K562 (cell line): Measurements from ENCODE around the gene LRRC71. TPM values are rescaled to one million over a fixed set of nuclear protein-coding genes. Genes with fewer than 3 reads are reported as not detected.

ENCODE experiments used
- ATAC-seq: fragments of 200-7000 bp; cut with Tn5 transposase; 3 replicates; pipeline ENCODE4 v1.9.1; 2020; ENCODE audit warnings: moderate library complexity
- BruUV-seq: library from RNA; stranded (reverse); fragments of 400-500 nt; replicated peaks from 2 replicates; lab custom pipeline; 2021; lab: Mats Ljungman, UMichigan
- CTCF ChIA-PET: fragments of 300-600 bp; formaldehyde crosslinking; extraction: SDS; loops from one replicate; lab custom pipeline; 2021; ENCODE audit warnings: low intra/inter-chr PET ratio; lab: Yijun Ruan, JAX
- POLR2A ChIA-PET: fragments of 300-600, 350-650 bp; sonication (Branson Sonifier 250); formaldehyde crosslinking; extraction: SDS; loops from one replicate; lab custom pipeline; 2021; ENCODE audit warnings: antibody characterized with exemption, inconsistent platforms; lab: Yijun Ruan, JAX
- DNase-seq, 4 experiments: peaks; one replicate each; pipeline versions ENCODE4 v3.0.0 to v3.0.0-alpha.2; 2011 to 2018; ENCODE audit warnings: low spot score in 3 of 4, mixed read lengths in 3 of 4; ENCODE audit errors: extremely low read depth in 1 of 4
- FAIRE-seq: peaks from 2 replicates; lab custom pipeline; 2011; peaks lifted over from hg19 to GRCh38; lab: Jason Lieb, UNC
- H2AFZ ChIP-seq: 2 replicates; pipeline ENCODE4 v1.6.0; 2011; ENCODE audit warnings: low read depth, low read length, control low read depth, inconsistent platforms
- H3K27ac ChIP-seq: fragments of 200-600 bp; 3 replicates; pipeline ENCODE4 v1.8.0; 2011; ENCODE audit warnings: low read depth, mild to moderate bottlenecking, control low read depth, inconsistent platforms, low read length, moderate library complexity, mixed read lengths; ENCODE audit errors: extremely low read depth
- H3K27me3 ChIP-seq, 2 experiments: fragments of 300-600 bp in 1 of 2; 2 replicates in 1 of 2; 3 replicates in 1 of 2; pipeline versions ENCODE4 v1.6.0 to v1.8.0; 2011; ENCODE audit warnings: inconsistent platforms in 2 of 2, low read length in 2 of 2, mild to moderate bottlenecking in 1 of 2, mixed read lengths in 1 of 2, moderate library complexity in 1 of 2; ENCODE audit not compliant: control insufficient read depth in 2 of 2, insufficient read depth in 2 of 2
- H3K36me3 ChIP-seq: fragments of 300-600 bp; 3 replicates; pipeline ENCODE4 v1.8.0; 2011; ENCODE audit warnings: mild to moderate bottlenecking, low read length, inconsistent platforms; ENCODE audit not compliant: control insufficient read depth, insufficient read depth
- H3K4me1 ChIP-seq, 2 experiments: fragments of 200-600 bp in 1 of 2; replicated peaks in 1 of 2; 2 replicates in 1 of 2; 3 replicates in 1 of 2; pipeline versions ENCODE4 v1.5.1 to v1.8.0; 2011; ENCODE audit warnings: inconsistent platforms in 2 of 2, low read length in 2 of 2, mild to moderate bottlenecking in 1 of 2, mixed read lengths in 1 of 2, moderate library complexity in 1 of 2; ENCODE audit not compliant: control insufficient read depth in 2 of 2, insufficient read depth in 2 of 2
- H3K4me2 ChIP-seq: 2 replicates; pipeline ENCODE4 v1.6.1; 2011; ENCODE audit warnings: low read length, control low read depth, inconsistent platforms, mixed read lengths; ENCODE audit not compliant: insufficient read depth
- H3K4me3 ChIP-seq: fragments of 200-600 bp; sonication (generic), shearing (Covaris generic); 2 replicates; pipeline ENCODE4 v1.5.1; 2016; ENCODE audit warnings: control low read depth, inconsistent platforms
- H3K79me2 ChIP-seq: fragments of 200-600 bp; 3 replicates; pipeline ENCODE4 v1.8.0; 2011; ENCODE audit warnings: low read length, inconsistent platforms; ENCODE audit not compliant: control insufficient read depth, insufficient read depth
- H3K9ac ChIP-seq, 2 experiments: 2 replicates each; pipeline versions ENCODE4 v1.6.0 to v1.6.1; 2011; ENCODE audit warnings: low read depth in 2 of 2, low read length in 2 of 2, control low read depth in 1 of 2, inconsistent platforms in 1 of 2, mild to moderate bottlenecking in 1 of 2, mixed read lengths in 1 of 2; ENCODE audit not compliant: insufficient read depth in 1 of 2
- H3K9me1 ChIP-seq: one replicate; pipeline ENCODE4 v1.6.0; 2011; ENCODE audit warnings: inconsistent platforms, mild to moderate bottlenecking, low read length, moderate library complexity; ENCODE audit not compliant: control insufficient read depth, insufficient read depth
- H3K9me3 ChIP-seq: replicated peaks from 2 replicates; pipeline ENCODE4 v1.5.1; 2011; ENCODE audit warnings: low read depth, low read length, inconsistent platforms; ENCODE audit not compliant: control insufficient read depth, insufficient read depth
- H4K20me1 ChIP-seq: replicated peaks from 2 replicates; pipeline ENCODE4 v1.6.1; 2011; ENCODE audit warnings: low read length, inconsistent platforms, mixed read lengths; ENCODE audit not compliant: control insufficient read depth, insufficient read depth
- HDAC6 ChIP-seq: IDR thresholded peaks from 2 replicates; pipeline ENCODE4 v1.6.1; 2012; ENCODE audit warnings: low read depth, mild to moderate bottlenecking, control low read depth, inconsistent platforms, low read length, moderate library complexity
- POLR2G ChIP-seq: fragments of 200-400 bp; formaldehyde crosslinking; IDR thresholded peaks from 2 replicates; pipeline ENCODE4 v1.6.1; 2017; ENCODE audit warnings: low read depth, mild to moderate bottlenecking, antibody characterized with exemption, low read length, moderate library complexity
- TGIF2 ChIP-seq: sonication (generic); formaldehyde crosslinking; IDR thresholded peaks from 2 replicates; pipeline ENCODE4 v1.8.1; 2022; ENCODE audit warnings: mild to moderate bottlenecking, missing genetic modification reagents, moderate library complexity
- ZNF134 ChIP-seq: fragments of 250-450 bp; sonication (Bioruptor Pico); conservative IDR thresholded peaks from 2 replicates; pipeline ENCODE4 v1.4.0; 2020
- WGBS: fragments of 100-300 bp; shearing (Covaris generic); methylation state at CpG from one replicate; pipeline ENCODE4 v1.1.6; 2016; ENCODE audit warnings: low coverage, mixed read lengths; ENCODE audit not compliant: insufficient coverage; ENCODE audit errors: missing lambda C conversion rate; 5-methylcytosine and 5-hydroxymethylcytosine counted together
- in situ Hi-C: fragments of 300-500 bp; cut with MboI; formaldehyde crosslinking; loops from 4 replicates; pipeline ENCODE4 v1.15.0; 2018; ENCODE audit warnings: inconsistent platforms, mixed read lengths
- intact Hi-C: fragments of 100-400 bp; cut with micrococcal nuclease; formaldehyde crosslinking; loops from 2 replicates; pipeline ENCODE4 v1.14.2; 2022
- polyA plus RNA-seq, 8 experiments: library from polyadenylated mRNA; depleted of rRNA in 4 of 8; stranded (reverse) in 5 of 8; unstranded in 3 of 8; fragments of >200 nt; fragmentation: Nextera tagmentation in 2 of 8; fragmentation: Illumina TruSeq in 1 of 8; extraction: Ambion mirVana in 2 of 8; extraction: Trizol in 1 of 8; gene quantifications; 2 replicates each; pipeline versions ENCODE4 v1.2.1 to v1.2.3, GENCODE V29; 2011 to 2014; ENCODE audit warnings: inconsistent platforms in 1 of 8, missing spikeins in 1 of 8
- total RNA-seq, 7 experiments: library from RNA; depleted of rRNA in 6 of 7; stranded (reverse); fragments of >200 nt in 6 of 7; fragmentation: Illumina TruSeq in 2 of 7; extraction: Trizol in 2 of 7; gene quantifications; 2 replicates each; pipeline versions ENCODE4 v1.2.1 to v1.2.3, GENCODE V29; 2011 to 2021; ENCODE audit warnings: low replicate concordance in 1 of 7
- TF ChIP-seq, protein P1 (sequence below): fragments of 250-450 bp; sonication (Bioruptor Pico); IDR thresholded peaks from 2 replicates; pipeline ENCODE4 v1.4.0; 2020; ENCODE audit warnings: mild to moderate bottlenecking, moderate library complexity
- TF ChIP-seq, protein P2 (sequence below): fragments of 250-450 bp; sonication (Bioruptor Pico); IDR thresholded peaks from 2 replicates; pipeline ENCODE4 v1.5.0; 2020; ENCODE audit warnings: mild to moderate bottlenecking, borderline replicate concordance

Gene LRRC71
- total and polyA plus RNA-seq, 9 of the 15 experiments (the other 6 are each of a cell fraction or from before 2014, with no cell fraction given), result 0.06 to 1.2 (median 0.51) TPM; not detected in 1

DNA sequence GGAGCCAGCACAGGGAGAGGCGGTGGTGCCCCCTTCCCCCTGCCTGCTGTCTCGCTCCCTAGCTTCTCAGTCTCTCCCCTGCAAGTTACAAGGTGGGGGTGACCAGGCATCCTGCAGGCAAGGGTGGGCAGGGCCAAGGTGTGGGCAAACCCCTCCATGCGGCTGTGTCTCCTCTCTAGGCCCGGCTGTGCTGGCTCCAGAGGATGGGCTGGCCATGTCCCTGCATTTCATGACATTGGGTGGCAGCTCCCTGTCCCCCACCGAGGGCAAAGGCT lies 45.2 kb upstream of the LRRC71 start:
- BruUV-seq, result no TSS peak
- Histone ChIP-seq H4K20me1 (no peaks in the 10 kb centered on the region), H3K27me3 (no peaks in the 10 kb centered on the region), H3K4me1 (peaks cover 6 to 24% of the 10 kb centered on the region in 2 experiments), H3K27ac (no peak overlapping the region), H3K9me3 (no peaks in the 10 kb centered on the region), H3K4me2 (no peak overlapping the region), H3K4me3 (no peak overlapping the region), H2AFZ (no peak overlapping the region), H3K36me3 (peaks cover 2% of the 10 kb centered on the region; the same call in 2 of the 3 replicates), H3K9me1 (no peaks in the 10 kb centered on the region), H3K79me2 (no peaks in the 10 kb centered on the region), H3K9ac (peak overlapping the region in 1 of 2 experiments; percentile 70; a peak in 2 of 4 replicates)
- ChIA-PET POLR2A (interaction anchor here (0.6 to 1.4 kb wide), 2 partner anchors 10 to 56 kb away, joined by 3 to 5 read pairs; no protein-coding TSS in a partner anchor), CTCF (no interaction called here)
- 52% methylated on average over 3 of the region's 5 CpGs for WGBS
- DNase-seq, result no peak
- no peak for ATAC-seq
- in situ Hi-C loops, result no loop called here
- TF ChIP-seq POLR2G, result peak; percentile 44
- TF ChIP-seq, protein P1, sequence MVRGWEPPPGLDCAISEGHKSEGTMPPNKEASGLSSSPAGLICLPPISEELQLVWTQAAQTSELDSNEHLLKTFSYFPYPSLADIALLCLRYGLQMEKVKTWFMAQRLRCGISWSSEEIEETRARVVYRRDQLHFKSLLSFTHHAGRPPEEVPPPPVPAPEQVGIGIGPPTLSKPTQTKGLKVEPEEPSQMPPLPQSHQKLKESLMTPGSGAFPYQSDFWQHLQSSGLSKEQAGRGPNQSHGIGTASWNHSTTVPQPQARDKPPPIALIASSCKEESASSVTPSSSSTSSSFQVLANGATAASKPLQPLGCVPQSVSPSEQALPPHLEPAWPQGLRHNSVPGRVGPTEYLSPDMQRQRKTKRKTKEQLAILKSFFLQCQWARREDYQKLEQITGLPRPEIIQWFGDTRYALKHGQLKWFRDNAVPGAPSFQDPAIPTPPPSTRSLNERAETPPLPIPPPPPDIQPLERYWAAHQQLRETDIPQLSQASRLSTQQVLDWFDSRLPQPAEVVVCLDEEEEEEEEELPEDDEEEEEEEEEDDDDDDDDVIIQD (CRISPR knock-in tag), result no peak
- no peak for FAIRE-seq
- intact Hi-C loops, result no loop called here

DNA sequence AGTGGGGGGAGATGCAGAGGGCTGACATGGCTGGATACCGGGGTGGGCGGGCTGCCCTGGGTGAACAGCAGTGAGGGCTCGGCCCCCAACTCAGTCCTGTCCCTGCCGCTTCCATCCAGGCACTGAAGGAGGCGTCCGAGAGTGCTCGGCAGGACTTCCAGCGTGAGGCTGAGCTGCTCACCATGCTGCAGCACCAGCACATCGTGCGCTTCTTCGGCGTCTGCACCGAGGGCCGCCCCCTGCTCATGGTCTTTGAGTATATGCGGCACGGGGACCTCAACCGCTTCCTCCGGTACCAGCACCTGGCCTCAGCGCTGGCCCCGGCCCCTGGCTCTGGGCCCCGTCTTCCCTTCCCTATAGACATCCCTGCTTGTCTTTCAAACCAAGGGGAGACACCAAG lies 44.2 kb upstream of the LRRC71 start:
- CTCF ChIA-PET, result no interaction called here
- TF ChIP-seq TGIF2, result no peak
- TF ChIP-seq, protein P2, sequence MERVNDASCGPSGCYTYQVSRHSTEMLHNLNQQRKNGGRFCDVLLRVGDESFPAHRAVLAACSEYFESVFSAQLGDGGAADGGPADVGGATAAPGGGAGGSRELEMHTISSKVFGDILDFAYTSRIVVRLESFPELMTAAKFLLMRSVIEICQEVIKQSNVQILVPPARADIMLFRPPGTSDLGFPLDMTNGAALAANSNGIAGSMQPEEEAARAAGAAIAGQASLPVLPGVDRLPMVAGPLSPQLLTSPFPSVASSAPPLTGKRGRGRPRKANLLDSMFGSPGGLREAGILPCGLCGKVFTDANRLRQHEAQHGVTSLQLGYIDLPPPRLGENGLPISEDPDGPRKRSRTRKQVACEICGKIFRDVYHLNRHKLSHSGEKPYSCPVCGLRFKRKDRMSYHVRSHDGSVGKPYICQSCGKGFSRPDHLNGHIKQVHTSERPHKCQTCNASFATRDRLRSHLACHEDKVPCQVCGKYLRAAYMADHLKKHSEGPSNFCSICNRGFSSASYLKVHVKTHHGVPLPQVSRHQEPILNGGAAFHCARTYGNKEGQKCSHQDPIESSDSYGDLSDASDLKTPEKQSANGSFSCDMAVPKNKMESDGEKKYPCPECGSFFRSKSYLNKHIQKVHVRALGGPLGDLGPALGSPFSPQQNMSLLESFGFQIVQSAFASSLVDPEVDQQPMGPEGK (CRISPR knock-in tag), result no peak
- TF ChIP-seq ZNF134, result no peak
- peak; percentile 42; the same call in 1 of the 2 replicates for TF ChIP-seq POLR2G
- TF ChIP-seq HDAC6, result no peak
- TF ChIP-seq, all 486 proteins: peak for 1
- no peak for FAIRE-seq
- no peak overlapping the region for H3K9ac ChIP-seq
- in situ Hi-C loops (no loop called here), intact Hi-C loops (no loop called here)
- no peak overlapping the region for H3K4me2 ChIP-seq
- no peak overlapping the region for H2AFZ ChIP-seq
- POLR2A ChIA-PET, result interaction anchor here (0.7 kb wide), 1 partner anchor 150 kb away, joined by 4 read pairs; no protein-coding TSS in a partner anchor
- no peaks in the 10 kb centered on the region for H4K20me1 ChIP-seq
- H3K4me3 ChIP-seq, result no peak overlapping the region
- H3K36me3 ChIP-seq, result no peaks in the 10 kb centered on the region; the same call in 1 of the 3 replicates
- no peak overlapping the region for H3K27ac ChIP-seq
- no peak for DNase-seq
- 72% methylated on average over 11 of the region's 21 CpGs for WGBS
- peaks cover 0 to 26% of the 10 kb centered on the region in 2 experiments; a peak in 3 of 5 replicates for H3K4me1 ChIP-seq
- H3K27me3 ChIP-seq, result no peaks in the 10 kb centered on the region
- H3K79me2 ChIP-seq, result no peaks in the 10 kb centered on the region
- H3K9me3 ChIP-seq, result no peaks in the 10 kb centered on the region
- ATAC-seq, result no peak; the same call in 2 of the 3 replicates
- H3K9me1 ChIP-seq, result no peaks in the 10 kb centered on the region
- no TSS peak for BruUV-seq
